C4-2B (cell line): Measurements from ENCODE around the gene AP1S1.

ENCODE experiments used
- ZFX ChIP-seq: fragments of 450-650 bp; IDR thresholded peaks from 2 replicates; pipeline ENCODE4 v1.6.1; 2017
- TF ChIP-seq, protein P1 (sequence below): fragments of 450-650 bp; conservative IDR thresholded peaks from 2 replicates; pipeline ENCODE4 v1.5.1; 2017; ENCODE audit warnings: mild to moderate bottlenecking

- TF ChIP-seq, protein P1, sequence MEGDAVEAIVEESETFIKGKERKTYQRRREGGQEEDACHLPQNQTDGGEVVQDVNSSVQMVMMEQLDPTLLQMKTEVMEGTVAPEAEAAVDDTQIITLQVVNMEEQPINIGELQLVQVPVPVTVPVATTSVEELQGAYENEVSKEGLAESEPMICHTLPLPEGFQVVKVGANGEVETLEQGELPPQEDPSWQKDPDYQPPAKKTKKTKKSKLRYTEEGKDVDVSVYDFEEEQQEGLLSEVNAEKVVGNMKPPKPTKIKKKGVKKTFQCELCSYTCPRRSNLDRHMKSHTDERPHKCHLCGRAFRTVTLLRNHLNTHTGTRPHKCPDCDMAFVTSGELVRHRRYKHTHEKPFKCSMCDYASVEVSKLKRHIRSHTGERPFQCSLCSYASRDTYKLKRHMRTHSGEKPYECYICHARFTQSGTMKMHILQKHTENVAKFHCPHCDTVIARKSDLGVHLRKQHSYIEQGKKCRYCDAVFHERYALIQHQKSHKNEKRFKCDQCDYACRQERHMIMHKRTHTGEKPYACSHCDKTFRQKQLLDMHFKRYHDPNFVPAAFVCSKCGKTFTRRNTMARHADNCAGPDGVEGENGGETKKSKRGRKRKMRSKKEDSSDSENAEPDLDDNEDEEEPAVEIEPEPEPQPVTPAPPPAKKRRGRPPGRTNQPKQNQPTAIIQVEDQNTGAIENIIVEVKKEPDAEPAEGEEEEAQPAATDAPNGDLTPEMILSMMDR: no peak
- no peak for TF ChIP-seq ZFX
These were observed 7.6 kb downstream of the AP1S1 start for GRCh38 chr7:101161692-101162471.
